ENCODE data around the gene NABP2. TPM values are rescaled to one million over a fixed set of nuclear protein-coding genes. Genes with fewer than 3 reads are reported as not detected.

The NABP2 gene
- total RNA-seq, 1 experiment from 2014 or later: 98.6 TPM

DNA sequence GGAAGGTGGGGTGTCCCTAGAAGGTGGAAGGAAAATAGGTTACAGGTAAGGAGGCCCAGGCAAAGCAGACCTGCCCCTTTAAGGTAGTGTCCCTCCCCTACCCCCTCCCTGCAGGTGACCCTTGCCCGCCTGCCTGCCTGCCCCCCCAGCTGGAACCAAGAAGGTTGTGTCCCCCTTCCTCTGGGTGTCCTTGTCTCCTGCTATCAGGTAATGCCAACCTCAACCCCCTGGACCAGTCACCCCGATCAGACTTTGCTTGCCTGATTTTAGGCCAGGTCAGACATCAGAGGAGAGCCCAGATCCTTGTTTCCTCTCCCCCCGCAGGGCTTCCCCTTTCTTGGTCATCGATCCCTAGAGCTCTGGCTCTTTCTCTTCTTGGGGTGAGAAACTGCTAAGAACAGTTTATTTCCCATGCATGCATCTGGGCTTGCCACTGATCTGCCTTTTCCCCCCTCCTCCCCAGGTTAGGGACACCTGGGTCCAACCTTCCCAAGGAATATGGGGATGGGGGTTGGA, 5.8 kb downstream of the NABP2 start, which contains the start of gene SLC39A5:
Gene SLC39A5 (plus strand): TSS at position 136 of the 516 bp plus-strand sequence. CDS start 1,224 bp downstream, outside the sequence.
- BruUV-seq (replicated peaks): no TSS peak

DNA sequence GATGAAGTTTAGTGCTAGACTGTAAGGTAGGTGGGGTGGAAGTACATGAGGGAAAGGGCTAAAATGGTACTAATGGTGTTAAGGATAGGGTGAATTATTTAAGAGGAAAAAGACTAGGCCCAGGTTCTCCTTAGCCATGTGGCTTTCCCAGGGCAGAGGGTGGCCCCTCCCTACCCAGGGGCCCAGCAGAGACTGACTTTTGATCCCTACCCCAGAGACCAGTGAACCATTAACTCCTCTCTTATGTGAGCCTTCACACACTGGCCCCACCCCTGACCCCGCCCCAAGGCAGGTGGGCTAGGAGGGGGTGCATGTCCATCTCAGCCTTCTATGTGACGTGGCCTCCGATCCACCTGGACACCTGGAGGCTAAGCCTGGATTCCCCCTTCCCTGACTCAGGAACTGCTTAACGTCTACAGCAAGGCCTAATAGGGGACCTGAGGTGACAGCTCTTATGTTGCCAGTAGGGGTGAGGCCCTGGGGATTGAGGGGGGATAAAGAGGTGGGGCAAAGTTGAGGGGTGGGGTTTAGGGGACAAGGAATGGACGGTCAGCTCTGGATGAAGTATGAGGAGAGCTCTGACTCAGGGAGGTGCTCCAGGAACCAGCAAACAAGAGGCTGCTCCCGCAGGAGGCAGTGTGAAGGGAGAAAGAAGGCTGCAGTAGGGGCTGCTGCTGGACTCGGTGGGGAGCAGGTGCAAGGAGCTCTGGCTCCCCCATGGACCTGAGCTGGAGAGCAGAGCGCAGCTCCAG, 6.5 kb downstream of the NABP2 start:
- Histone ChIP-seq H2AFZ (ENCODE audit: low read length) (no peak overlapping the region), H3K79me2 (ENCODE audit: low read length) (peaks cover 2% of the 10 kb centered on the region), H3K4me3 (ENCODE audit: low read length) (no peak overlapping the region), H3K9me2 (replicated peaks; ENCODE audit: low read length) (no peaks in the 10 kb centered on the region), H3K9me3 (ENCODE audit: low read length) (no peaks in the 10 kb centered on the region), H3K4me1 (ENCODE audit: insufficient read depth, low read length) (peaks cover under 1% of the 10 kb centered on the region; the same call in 1 of the 2 replicates), H3K9ac (ENCODE audit: low read length) (no peak overlapping the region), H3K4me2 (ENCODE audit: low read length) (no peak overlapping the region), H4K20me1 (ENCODE audit: low read length) (no peaks in the 10 kb centered on the region), H3F3A (ENCODE audit: low read length, unreplicated experiment) (no peaks in the 10 kb centered on the region), H3K27me3 (ENCODE audit: low read length) (no peaks in the 10 kb centered on the region), H3K36me3 (ENCODE audit: low read depth, low read length) (no peaks in the 10 kb centered on the region), H3K27ac (ENCODE audit: low read length) (no peak overlapping the region)
- BruUV-seq (replicated peaks): no TSS peak
- ChIA-PET POLR2A (ENCODE audit: unreplicated experiment) (no interaction called here), CTCF (no interaction called here)
- DNase-seq: no peak
- no peak for ATAC-seq
- TF ChIP-seq, protein P1, sequence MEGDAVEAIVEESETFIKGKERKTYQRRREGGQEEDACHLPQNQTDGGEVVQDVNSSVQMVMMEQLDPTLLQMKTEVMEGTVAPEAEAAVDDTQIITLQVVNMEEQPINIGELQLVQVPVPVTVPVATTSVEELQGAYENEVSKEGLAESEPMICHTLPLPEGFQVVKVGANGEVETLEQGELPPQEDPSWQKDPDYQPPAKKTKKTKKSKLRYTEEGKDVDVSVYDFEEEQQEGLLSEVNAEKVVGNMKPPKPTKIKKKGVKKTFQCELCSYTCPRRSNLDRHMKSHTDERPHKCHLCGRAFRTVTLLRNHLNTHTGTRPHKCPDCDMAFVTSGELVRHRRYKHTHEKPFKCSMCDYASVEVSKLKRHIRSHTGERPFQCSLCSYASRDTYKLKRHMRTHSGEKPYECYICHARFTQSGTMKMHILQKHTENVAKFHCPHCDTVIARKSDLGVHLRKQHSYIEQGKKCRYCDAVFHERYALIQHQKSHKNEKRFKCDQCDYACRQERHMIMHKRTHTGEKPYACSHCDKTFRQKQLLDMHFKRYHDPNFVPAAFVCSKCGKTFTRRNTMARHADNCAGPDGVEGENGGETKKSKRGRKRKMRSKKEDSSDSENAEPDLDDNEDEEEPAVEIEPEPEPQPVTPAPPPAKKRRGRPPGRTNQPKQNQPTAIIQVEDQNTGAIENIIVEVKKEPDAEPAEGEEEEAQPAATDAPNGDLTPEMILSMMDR (conservative IDR thresholded peaks at IDR 0.05; ENCODE audit: low read depth, low read length): no peak
- no peak for TF ChIP-seq EZH2phosphoT487 (IDR thresholded peaks at IDR 0.05; ENCODE audit: borderline replicate concordance, low read length)
- intact Hi-C loops (cut with micrococcal nuclease): no loop called here

More for the DNA sequence above, 5.8 kb downstream of the NABP2 start, which contains the start of gene SLC39A5:
- TF ChIP-seq, protein P1 (conservative IDR thresholded peaks at IDR 0.05; ENCODE audit: low read depth, low read length): no peak
- TF ChIP-seq EZH2phosphoT487 (IDR thresholded peaks at IDR 0.05; ENCODE audit: borderline replicate concordance, low read length) (no peak), EZH2 (IDR thresholded peaks at IDR 0.05; ENCODE audit: low read length, unreplicated experiment) (no peak)
- H3F3A ChIP-seq (ENCODE audit: low read length, unreplicated experiment): no peaks in the 10 kb centered on the region
- DNase-seq (no peak), ATAC-seq (no peak)
- H4K20me1 ChIP-seq (ENCODE audit: low read length): no peaks in the 10 kb centered on the region
- no peak within 1 kb of the TSS for H2AFZ ChIP-seq (ENCODE audit: low read length)
- H3K79me2 ChIP-seq (ENCODE audit: low read length): peaks cover 9% of the 10 kb centered on the region
- POLR2A ChIA-PET (ENCODE audit: unreplicated experiment): no interaction called here
- peaks cover 7% of the 10 kb centered on the region for H3K4me1 ChIP-seq (ENCODE audit: insufficient read depth, low read length)
- no peaks in the 10 kb centered on the region for H3K27me3 ChIP-seq (ENCODE audit: low read length)
- H3K4me2 ChIP-seq (ENCODE audit: low read length): no peak within 1 kb of the TSS
- no peaks in the 10 kb centered on the region for H3K36me3 ChIP-seq (ENCODE audit: low read depth, low read length)
- H3K4me3 ChIP-seq (ENCODE audit: low read length): no peak within 1 kb of the TSS
- H3K9me2 ChIP-seq (replicated peaks; ENCODE audit: low read length): no peaks in the 10 kb centered on the region
- H3K9me3 ChIP-seq (ENCODE audit: low read length): no peaks in the 10 kb centered on the region
- intact Hi-C loops (cut with micrococcal nuclease): no loop called here
- CTCF ChIA-PET: interaction anchor here (0.6 kb wide), 1 partner anchor 18 kb away, joined by 3 read pairs; no protein-coding TSS in a partner anchor
- no peak within 1 kb of the TSS for H3K27ac ChIP-seq (ENCODE audit: low read length)
- no peak within 1 kb of the TSS for H3K9ac ChIP-seq (ENCODE audit: low read length)

DNA sequence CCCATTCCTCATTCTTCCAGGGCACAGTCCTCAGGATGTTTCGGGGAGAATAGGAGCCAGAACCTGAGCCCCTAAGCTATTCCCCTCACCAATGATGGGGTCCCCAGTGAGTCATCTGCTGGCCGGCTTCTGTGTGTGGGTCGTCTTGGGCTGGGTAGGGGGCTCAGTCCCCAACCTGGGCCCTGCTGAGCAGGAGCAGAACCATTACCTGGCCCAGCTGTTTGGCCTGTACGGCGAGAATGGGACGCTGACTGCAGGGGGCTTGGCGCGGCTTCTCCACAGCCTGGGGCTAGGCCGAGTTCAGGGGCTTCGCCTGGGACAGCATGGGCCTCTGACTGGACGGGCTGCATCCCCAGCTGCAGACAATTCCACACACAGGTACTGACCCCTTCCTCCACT, 7.0 kb downstream of the NABP2 start:
- no peak for DNase-seq
- Histone ChIP-seq H3K27ac (ENCODE audit: low read length) (no peak overlapping the region), H3K9ac (ENCODE audit: low read length) (no peak overlapping the region), H2AFZ (ENCODE audit: low read length) (no peak overlapping the region), H3K36me3 (ENCODE audit: low read depth, low read length) (no peaks in the 10 kb centered on the region), H3K4me1 (ENCODE audit: insufficient read depth, low read length) (no peaks in the 10 kb centered on the region), H3K4me3 (ENCODE audit: low read length) (no peak overlapping the region), H3K4me2 (ENCODE audit: low read length) (no peak overlapping the region), H3F3A (ENCODE audit: low read length, unreplicated experiment) (no peaks in the 10 kb centered on the region), H4K20me1 (ENCODE audit: low read length) (no peaks in the 10 kb centered on the region), H3K9me3 (ENCODE audit: low read length) (no peaks in the 10 kb centered on the region), H3K79me2 (ENCODE audit: low read length) (no peaks in the 10 kb centered on the region), H3K27me3 (ENCODE audit: low read length) (no peaks in the 10 kb centered on the region), H3K9me2 (replicated peaks; ENCODE audit: low read length) (no peaks in the 10 kb centered on the region)
- POLR2A ChIA-PET (ENCODE audit: unreplicated experiment): no interaction called here
- TF ChIP-seq EZH2phosphoT487 (IDR thresholded peaks at IDR 0.05; ENCODE audit: borderline replicate concordance, low read length): no peak
- TF ChIP-seq, protein P1 (conservative IDR thresholded peaks at IDR 0.05; ENCODE audit: low read depth, low read length): no peak
- TF ChIP-seq EZH2 (IDR thresholded peaks at IDR 0.05; ENCODE audit: low read length, unreplicated experiment): no peak
- CTCF ChIA-PET: no interaction called here
- intact Hi-C loops (cut with micrococcal nuclease): no loop called here
- no TSS peak for BruUV-seq (replicated peaks)
- no peak for ATAC-seq

Data from PC-3 (cell line).